Amniotic stem cell (primary cell): ENCODE measurements around the gene THOC3.
"Not testable (repeated sequence)": the region's sequence is repeated elsewhere in the genome, so short reads cannot be mapped to it uniquely, and the experiment has no call there.

ENCODE experiments used
- DNase-seq: peaks from one replicate; lab custom pipeline; 2025; lab: John Stamatoyannopoulos, UW

THOC3 gene

GRCh38 chr5:175940632-175941031 lies 27.5 kb downstream of the THOC3 start:
- DNase-seq: not testable (repeated sequence)

DNA sequence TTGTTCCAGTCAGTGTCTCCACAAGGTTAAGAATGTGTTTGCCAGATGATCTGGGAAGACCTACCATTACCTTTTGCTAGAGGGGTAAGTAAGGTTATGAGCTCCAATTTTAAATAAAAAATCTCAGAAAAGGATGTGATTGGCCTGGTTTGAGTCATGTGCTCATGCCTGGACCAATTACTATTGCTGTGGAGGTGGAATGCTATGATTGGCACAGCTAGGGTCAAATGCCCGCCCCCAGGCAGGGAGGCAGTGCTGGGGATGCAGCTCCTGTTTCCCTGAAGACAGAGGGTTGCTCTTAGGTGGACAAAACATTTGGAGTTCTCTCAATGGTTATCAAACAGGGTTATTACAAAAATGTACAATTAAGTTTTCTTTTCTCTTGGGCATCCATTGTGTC lies 29.6 kb downstream of the THOC3 start:
- DNase-seq: not testable (repeated sequence)

DNA sequence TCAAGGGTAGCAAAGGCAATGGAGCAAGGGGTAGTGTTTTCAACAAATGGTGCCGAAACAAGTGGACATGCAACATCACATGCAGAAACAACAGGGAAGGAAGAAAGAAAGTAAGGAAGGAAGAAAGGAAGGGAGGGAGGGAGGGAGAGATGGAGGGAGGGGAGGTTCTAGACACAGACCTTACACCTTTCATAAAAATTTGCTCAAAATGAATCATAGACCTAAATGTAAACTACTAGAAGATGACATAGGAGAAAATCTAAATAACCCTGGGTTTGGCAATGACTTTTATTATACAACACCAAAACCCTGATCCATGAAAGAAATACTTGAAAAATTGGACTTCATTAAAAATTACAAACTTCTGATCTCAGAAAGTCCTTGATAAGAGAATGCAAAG lies 39.4 kb downstream of the THOC3 start:
- DNase-seq: not testable (repeated sequence)

- DNase-seq: not testable (repeated sequence)
Measured at GRCh38 chr5:175925106-175925505, 43.0 kb downstream of the THOC3 start.

DNA sequence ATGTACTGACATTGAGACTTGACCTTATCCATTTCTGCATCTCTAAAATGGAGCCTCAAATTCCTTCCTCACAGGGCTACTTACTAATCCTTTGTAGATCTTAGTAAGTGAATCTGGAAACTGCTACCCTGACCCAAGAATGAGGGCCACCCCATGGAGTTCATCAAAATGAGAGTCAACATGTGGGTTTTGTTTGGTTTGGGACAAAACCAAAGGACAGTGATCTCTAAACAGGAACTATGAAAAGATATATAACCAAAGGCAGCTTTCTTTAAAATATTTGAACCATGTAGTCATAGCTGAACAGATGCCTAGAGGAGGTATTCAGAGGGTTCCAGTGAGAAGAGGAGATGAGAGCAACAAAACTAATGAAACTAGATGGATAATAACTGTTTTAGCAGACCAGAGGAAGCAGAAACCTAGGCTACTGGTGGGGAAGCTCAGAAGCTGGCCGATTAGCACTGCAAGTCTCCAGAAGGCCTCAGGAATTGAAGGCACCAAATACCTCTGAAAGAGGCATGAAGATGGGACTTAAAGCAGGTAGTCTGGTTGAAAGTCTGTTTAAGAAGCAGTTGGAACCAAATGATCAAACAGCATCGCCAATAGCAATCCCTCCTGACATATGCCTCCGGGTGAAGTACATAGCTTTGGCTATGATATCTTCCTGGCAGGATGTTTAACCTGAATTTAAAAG lies 45.8 kb downstream of the THOC3 start:
- no peak for DNase-seq

DNA sequence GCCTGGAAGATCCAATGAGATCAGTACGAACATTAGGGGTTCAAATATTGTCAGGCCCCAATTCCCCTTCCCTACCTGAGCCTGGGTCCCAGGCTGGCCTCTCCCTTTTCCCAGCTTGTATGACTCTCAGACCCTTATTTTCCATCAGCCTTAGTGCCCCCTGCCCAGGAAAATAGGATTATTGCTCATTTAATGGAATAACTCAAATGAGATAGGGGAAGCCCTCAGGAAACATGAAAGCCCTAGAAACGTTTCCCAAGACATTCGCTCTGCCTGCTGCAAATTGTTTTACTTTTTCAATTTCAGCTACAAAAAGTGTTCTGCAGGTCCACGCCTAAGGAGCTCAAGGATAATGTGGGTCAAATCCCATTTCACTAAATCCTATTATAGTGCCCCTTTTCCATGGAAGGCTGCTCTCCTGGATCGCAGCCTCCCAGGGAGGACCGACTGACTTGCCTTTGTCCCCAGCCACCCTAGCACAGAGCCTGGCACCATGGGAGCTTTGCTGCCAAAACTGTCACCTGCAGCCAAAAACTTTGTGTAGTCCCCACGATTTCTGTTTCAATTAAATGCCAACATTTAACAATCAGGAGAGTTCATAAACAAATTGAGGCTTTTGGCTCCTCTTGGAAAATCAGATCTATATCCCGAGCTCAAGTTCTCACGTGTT lies 46.9 kb downstream of the THOC3 start:
- DNase-seq: no peak

DNA sequence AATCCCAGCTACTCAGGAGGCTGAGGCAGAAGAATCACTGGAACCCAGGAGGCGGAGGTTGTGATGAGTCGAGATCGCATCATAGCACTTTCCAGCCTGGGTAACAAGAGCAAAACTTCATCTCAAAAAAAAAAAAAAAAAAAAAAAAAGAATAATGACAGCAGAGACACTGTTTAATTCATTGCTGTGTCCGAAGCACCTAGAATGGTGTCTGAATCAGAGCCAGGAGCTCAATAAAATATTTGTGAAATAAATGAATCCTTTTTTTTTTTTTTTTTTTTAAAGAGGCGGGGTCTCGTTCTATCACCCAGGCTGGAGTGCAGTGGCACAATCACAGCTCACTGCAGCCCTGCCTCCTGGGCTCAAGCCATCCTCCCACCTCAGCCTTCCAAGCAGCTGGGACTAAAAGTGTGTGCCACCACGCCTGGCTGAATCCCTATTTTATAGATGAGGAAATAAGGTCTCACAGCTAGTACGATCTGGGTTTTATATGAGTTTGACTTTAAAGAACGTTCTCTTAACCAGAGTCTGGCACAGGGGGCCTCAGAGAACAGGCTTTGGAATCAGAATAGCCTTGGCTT lies 47.8 kb downstream of the THOC3 start:
- DNase-seq: no peak

DNA sequence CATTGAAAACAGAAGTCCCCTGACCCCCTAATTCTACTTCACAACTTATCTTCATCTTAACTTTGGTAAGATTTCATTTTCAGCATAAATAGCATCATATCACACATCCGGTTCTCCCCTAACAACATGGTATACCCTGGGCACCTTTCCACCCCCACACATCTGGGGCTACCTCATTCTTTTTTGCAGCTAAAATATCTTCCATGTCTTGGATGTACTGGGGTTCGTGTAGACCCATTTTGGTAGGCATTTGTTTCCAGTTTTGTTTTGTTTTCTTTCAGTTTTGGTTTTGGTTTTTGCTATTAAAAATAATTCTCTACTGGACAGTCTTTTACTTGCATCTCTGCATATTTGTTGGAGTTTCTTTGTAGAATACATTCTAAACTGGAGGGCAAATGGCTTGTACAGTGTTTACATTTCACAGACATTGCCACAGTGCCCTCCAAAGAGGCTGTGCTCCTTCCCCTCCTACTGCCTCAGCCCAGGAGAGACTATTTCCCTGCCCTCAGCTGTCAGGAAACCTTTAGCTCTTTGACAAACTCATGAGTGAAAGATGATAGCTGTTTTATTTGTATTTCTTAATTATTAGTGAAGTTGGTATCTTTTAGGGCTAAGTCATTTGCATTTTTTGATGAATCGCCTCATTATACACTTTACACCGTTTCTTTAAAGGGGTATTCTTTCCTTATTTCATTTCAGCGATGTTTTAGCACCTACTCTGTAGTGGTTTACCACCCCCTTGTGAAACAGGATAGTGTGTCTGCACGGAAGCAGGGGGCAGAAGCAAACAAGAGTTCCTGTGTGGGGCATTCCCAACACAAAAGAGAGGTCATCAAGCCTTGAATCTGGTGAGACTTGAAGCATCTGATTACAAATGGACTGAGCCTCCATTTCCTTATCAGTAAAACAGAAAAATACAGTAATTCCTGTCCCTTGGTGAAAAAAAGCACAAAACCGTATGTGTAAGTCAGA lies 52.8 kb downstream of the THOC3 start:
- DNase-seq: not testable (repeated sequence)

- DNase-seq: not testable (repeated sequence)
Measured at GRCh38 chr5:175913835-175914672, 54.1 kb downstream of the THOC3 start.

- DNase-seq: not testable (repeated sequence)
Measured at GRCh38 chr5:175910072-175910471, 58.0 kb downstream of the THOC3 start.
